Lower leg skin (tissue), 3 donors: ENCODE results near the gene CPNE6.

Experiments used
- POLR2A ChIP-seq, 2 donors: fragments of 450-650 bp; IDR thresholded peaks; one replicate each; pipeline ENCODE4 v1.6.1; 2016 to 2017; ENCODE audit warnings: antibody characterized with exemption in 2 of 2, mild to moderate bottlenecking in 1 of 2, moderate library complexity in 1 of 2
- TF ChIP-seq, protein P1 (sequence below), 3 donors: fragments of 450-650 bp; IDR thresholded peaks; one replicate each; pipeline ENCODE4 v1.5.1; 2016; ENCODE audit warnings: antibody characterized with exemption in 3 of 3, mild to moderate bottlenecking in 3 of 3, moderate library complexity in 2 of 3

DNA sequence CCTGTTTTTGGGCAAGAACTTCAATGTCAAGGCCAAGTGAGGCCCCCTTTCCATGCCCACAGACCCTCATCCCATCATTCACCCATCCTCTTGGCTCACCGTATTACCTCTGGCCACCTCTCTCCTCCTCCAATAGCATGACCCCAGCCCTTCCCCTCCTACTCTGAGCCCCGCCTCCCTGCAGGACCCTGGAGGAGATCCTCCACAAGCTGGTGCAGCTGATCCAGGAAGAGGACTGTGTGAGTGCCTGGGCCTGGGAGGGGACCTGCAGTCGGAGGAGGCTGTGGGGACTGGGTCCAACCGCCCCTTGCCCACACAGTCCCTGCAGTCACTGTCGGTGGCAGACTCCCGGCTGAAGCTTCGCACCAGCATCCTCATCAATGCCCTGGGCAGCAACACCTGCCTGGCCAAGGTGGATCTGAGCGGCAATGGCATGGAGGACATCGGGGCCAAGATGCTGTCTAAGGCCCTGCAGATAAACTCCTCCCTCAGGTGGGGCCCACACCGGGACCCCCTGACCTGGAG, 12.3 kb upstream of the CPNE6 start:
- TF ChIP-seq, protein P1, sequence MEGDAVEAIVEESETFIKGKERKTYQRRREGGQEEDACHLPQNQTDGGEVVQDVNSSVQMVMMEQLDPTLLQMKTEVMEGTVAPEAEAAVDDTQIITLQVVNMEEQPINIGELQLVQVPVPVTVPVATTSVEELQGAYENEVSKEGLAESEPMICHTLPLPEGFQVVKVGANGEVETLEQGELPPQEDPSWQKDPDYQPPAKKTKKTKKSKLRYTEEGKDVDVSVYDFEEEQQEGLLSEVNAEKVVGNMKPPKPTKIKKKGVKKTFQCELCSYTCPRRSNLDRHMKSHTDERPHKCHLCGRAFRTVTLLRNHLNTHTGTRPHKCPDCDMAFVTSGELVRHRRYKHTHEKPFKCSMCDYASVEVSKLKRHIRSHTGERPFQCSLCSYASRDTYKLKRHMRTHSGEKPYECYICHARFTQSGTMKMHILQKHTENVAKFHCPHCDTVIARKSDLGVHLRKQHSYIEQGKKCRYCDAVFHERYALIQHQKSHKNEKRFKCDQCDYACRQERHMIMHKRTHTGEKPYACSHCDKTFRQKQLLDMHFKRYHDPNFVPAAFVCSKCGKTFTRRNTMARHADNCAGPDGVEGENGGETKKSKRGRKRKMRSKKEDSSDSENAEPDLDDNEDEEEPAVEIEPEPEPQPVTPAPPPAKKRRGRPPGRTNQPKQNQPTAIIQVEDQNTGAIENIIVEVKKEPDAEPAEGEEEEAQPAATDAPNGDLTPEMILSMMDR (IDR thresholded peaks at IDR 0.05): no peak
- no peak for TF ChIP-seq POLR2A (IDR thresholded peaks at IDR 0.05)
